ENCODE results near the gene MRPS31. TPM values are rescaled to one million over a fixed set of nuclear protein-coding genes. Genes with fewer than 3 reads are reported as not detected.

MRPS31 gene
- total and polyA plus RNA-seq, 2 donors (not counting 3 experiments of a cell fraction or from before 2014, with no cell fraction given) = 7.6 to 17.8 TPM

- Histone ChIP-seq H3K27ac (ENCODE audit: insufficient read depth, low read depth, low read length) (no peak overlapping the region), H3K4me1 (ENCODE audit: control insufficient read depth, extremely low read depth, insufficient read depth, low read length) (no peaks in the 10 kb centered on the region), H2AFZ (ENCODE audit: low read depth, low read length) (no peak overlapping the region), H3K9me3 (replicated peaks; ENCODE audit: control insufficient read depth, insufficient read depth, low read length) (no peaks in the 10 kb centered on the region), H4K20me1 (replicated peaks; ENCODE audit: control insufficient read depth, extremely low read depth, insufficient read depth, low read length) (no peaks in the 10 kb centered on the region), H3K4me2 (ENCODE audit: insufficient read depth, low read length) (no peak overlapping the region), H3K9ac (replicated peaks; ENCODE audit: extremely low read depth, insufficient read depth, low read length) (no peak overlapping the region), H3K27me3 (ENCODE audit: control insufficient read depth in 2 of 2, insufficient read depth in 2 of 2, low read length in 2 of 2) (no peaks in the 10 kb centered on the region), H3K9me1 (replicated peaks; ENCODE audit: control insufficient read depth, extremely low read depth, insufficient read depth, low read length) (no peaks in the 10 kb centered on the region), H3K36me3 (ENCODE audit: control insufficient read depth in 2 of 2, extremely low read depth in 1 of 2, insufficient read depth in 2 of 2, low read length in 2 of 2) (no peaks in the 10 kb centered on the region), H3K4me3 (replicated peaks in 1 of 3; ENCODE audit: insufficient read depth in 1 of 3, low read depth in 1 of 3, low read length in 3 of 3) (no peak overlapping the region), H3K79me2 (ENCODE audit: control insufficient read depth, insufficient read depth, low read length) (no peaks in the 10 kb centered on the region)
- dilution Hi-C loops (cut with MboI; ENCODE audit: extremely low pct_ligation_motif_present, low sequenced_read_pairs) = no loop called here
- ChIA-PET POLR2A (no interaction called here), CTCF (interaction anchor here (1.2 kb wide), 1 partner anchor 10 kb away, joined by 3 read pairs; no protein-coding TSS in a partner anchor)
- TF ChIP-seq POLR2A (IDR thresholded peaks at IDR 0.05; ENCODE audit: low read depth, low read length) (no peak), POLR2AphosphoS5 (IDR thresholded peaks at IDR 0.05; ENCODE audit: insufficient read depth, low read depth, low read length) (no peak), MYC (IDR thresholded peaks at IDR 0.05; ENCODE audit: low read depth, low read length) (no peak), FOS (IDR thresholded peaks at IDR 0.05; ENCODE audit: borderline replicate concordance, insufficient read depth, low read length) (no peak), JUN (IDR thresholded peaks at IDR 0.05; ENCODE audit: borderline replicate concordance, insufficient read depth, insufficient read length, low read depth) (no peak), EZH2 (IDR thresholded peaks at IDR 0.05; ENCODE audit: borderline replicate concordance, low read depth, low read length, severe bottlenecking) (no peak), GATA2 (IDR thresholded peaks at IDR 0.05; ENCODE audit: insufficient read depth, insufficient read length, low read depth, low read length) (no peak)
- TF ChIP-seq, protein P1, sequence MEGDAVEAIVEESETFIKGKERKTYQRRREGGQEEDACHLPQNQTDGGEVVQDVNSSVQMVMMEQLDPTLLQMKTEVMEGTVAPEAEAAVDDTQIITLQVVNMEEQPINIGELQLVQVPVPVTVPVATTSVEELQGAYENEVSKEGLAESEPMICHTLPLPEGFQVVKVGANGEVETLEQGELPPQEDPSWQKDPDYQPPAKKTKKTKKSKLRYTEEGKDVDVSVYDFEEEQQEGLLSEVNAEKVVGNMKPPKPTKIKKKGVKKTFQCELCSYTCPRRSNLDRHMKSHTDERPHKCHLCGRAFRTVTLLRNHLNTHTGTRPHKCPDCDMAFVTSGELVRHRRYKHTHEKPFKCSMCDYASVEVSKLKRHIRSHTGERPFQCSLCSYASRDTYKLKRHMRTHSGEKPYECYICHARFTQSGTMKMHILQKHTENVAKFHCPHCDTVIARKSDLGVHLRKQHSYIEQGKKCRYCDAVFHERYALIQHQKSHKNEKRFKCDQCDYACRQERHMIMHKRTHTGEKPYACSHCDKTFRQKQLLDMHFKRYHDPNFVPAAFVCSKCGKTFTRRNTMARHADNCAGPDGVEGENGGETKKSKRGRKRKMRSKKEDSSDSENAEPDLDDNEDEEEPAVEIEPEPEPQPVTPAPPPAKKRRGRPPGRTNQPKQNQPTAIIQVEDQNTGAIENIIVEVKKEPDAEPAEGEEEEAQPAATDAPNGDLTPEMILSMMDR (IDR thresholded peaks at IDR 0.05; ENCODE audit: extremely low read depth in 1 of 2, insufficient read depth in 1 of 2, low read depth in 1 of 2, low read length in 2 of 2) = no peak
- TF ChIP-seq, protein P2, sequence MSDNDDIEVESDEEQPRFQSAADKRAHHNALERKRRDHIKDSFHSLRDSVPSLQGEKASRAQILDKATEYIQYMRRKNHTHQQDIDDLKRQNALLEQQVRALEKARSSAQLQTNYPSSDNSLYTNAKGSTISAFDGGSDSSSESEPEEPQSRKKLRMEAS (IDR thresholded peaks at IDR 0.05; ENCODE audit: insufficient read depth, insufficient read length) = no peak
- FAIRE-seq = no peak
- no peak for DNase-seq (ENCODE audit: low read depth, low spot score)
- BruUV-seq (replicated peaks) = no TSS peak
- intact Hi-C loops (cut with micrococcal nuclease) = no loop called here
Measured at GRCh38 chr13:40732658-40733057, 38.3 kb downstream of the MRPS31 start.

Measured in endothelial cell of umbilical vein (primary cell).